ENCODE measurements around the gene JAZF1.

Gene JAZF1

GRCh38 chr7:28128608-28129007, 52.0 kb downstream of the JAZF1 start:
- Histone ChIP-seq H3K4me3 (ENCODE audit: low read length) (no peak overlapping the region), H3K9me3 (ENCODE audit: control insufficient read depth, low read length) (no peaks in the 10 kb centered on the region), H3K4me1 (ENCODE audit: control insufficient read depth, insufficient read depth, low read length) (no peaks in the 10 kb centered on the region)

GRCh38 chr7:28126410-28127041, 54.1 kb downstream of the JAZF1 start:
- H3K4me1 ChIP-seq (ENCODE audit: control insufficient read depth, insufficient read depth, low read length) = peaks cover 11% of the 10 kb centered on the region
- no peak overlapping the region for H3K9ac ChIP-seq (ENCODE audit: low read length)
- no peaks in the 10 kb centered on the region for H3K27me3 ChIP-seq (ENCODE audit: control insufficient read depth, insufficient read depth, low read length)
- H3K36me3 ChIP-seq (ENCODE audit: control insufficient read depth, insufficient read depth, low read length) = no peaks in the 10 kb centered on the region
- H3K9me3 ChIP-seq (ENCODE audit: control insufficient read depth, low read length) = no peaks in the 10 kb centered on the region
- H3K4me3 ChIP-seq (ENCODE audit: low read length) = no peak overlapping the region

More at GRCh38 chr7:28128608-28129007, 52.0 kb downstream of the JAZF1 start:
- no peak overlapping the region for H3K9ac ChIP-seq (ENCODE audit: low read length)
- H3K36me3 ChIP-seq (ENCODE audit: control insufficient read depth, insufficient read depth, low read length) = no peaks in the 10 kb centered on the region
- no peaks in the 10 kb centered on the region for H3K27me3 ChIP-seq (ENCODE audit: control insufficient read depth, insufficient read depth, low read length)

- Histone ChIP-seq H3K9me3 (ENCODE audit: control insufficient read depth, low read length) (no peaks in the 10 kb centered on the region), H3K9ac (ENCODE audit: low read length) (no peak overlapping the region), H3K4me3 (ENCODE audit: low read length) (no peak overlapping the region), H3K4me1 (ENCODE audit: control insufficient read depth, insufficient read depth, low read length) (peaks cover 12% of the 10 kb centered on the region), H3K27me3 (ENCODE audit: control insufficient read depth, insufficient read depth, low read length) (no peaks in the 10 kb centered on the region), H3K36me3 (ENCODE audit: control insufficient read depth, insufficient read depth, low read length) (no peaks in the 10 kb centered on the region)
Measured at GRCh38 chr7:28125431-28126409, 54.9 kb downstream of the JAZF1 start.

GRCh38 chr7:28124413-28124812, 56.2 kb downstream of the JAZF1 start:
- H3K36me3 ChIP-seq (ENCODE audit: control insufficient read depth, insufficient read depth, low read length) = no peaks in the 10 kb centered on the region
- H3K27me3 ChIP-seq (ENCODE audit: control insufficient read depth, insufficient read depth, low read length) = no peaks in the 10 kb centered on the region
- H3K9me3 ChIP-seq (ENCODE audit: control insufficient read depth, low read length) = no peaks in the 10 kb centered on the region
- H3K9ac ChIP-seq (ENCODE audit: low read length) = no peak overlapping the region
- H3K4me1 ChIP-seq (ENCODE audit: control insufficient read depth, insufficient read depth, low read length) = peaks cover 12% of the 10 kb centered on the region
- no peak overlapping the region for H3K4me3 ChIP-seq (ENCODE audit: low read length)

- no peaks in the 10 kb centered on the region for H3K27me3 ChIP-seq (ENCODE audit: control insufficient read depth, insufficient read depth, low read length)
- H3K9ac ChIP-seq (ENCODE audit: low read length) = no peak overlapping the region
- peaks cover 12% of the 10 kb centered on the region for H3K4me1 ChIP-seq (ENCODE audit: control insufficient read depth, insufficient read depth, low read length)
- H3K9me3 ChIP-seq (ENCODE audit: control insufficient read depth, low read length) = no peaks in the 10 kb centered on the region
- no peak overlapping the region for H3K4me3 ChIP-seq (ENCODE audit: low read length)
- H3K36me3 ChIP-seq (ENCODE audit: control insufficient read depth, insufficient read depth, low read length) = no peaks in the 10 kb centered on the region
Measured at GRCh38 chr7:28123752-28124151, 56.8 kb downstream of the JAZF1 start.

- H3K27me3 ChIP-seq (ENCODE audit: control insufficient read depth, insufficient read depth, low read length) = no peaks in the 10 kb centered on the region
- no peak overlapping the region for H3K4me3 ChIP-seq (ENCODE audit: low read length)
- no peaks in the 10 kb centered on the region for H3K9me3 ChIP-seq (ENCODE audit: control insufficient read depth, low read length)
- H3K4me1 ChIP-seq (ENCODE audit: control insufficient read depth, insufficient read depth, low read length) = peaks cover 12% of the 10 kb centered on the region
- H3K9ac ChIP-seq (ENCODE audit: low read length) = no peak overlapping the region
- H3K36me3 ChIP-seq (ENCODE audit: control insufficient read depth, insufficient read depth, low read length) = no peaks in the 10 kb centered on the region
Measured at GRCh38 chr7:28121496-28121895, 59.1 kb downstream of the JAZF1 start.

- no peak overlapping the region for H3K9ac ChIP-seq (ENCODE audit: low read length)
Measured at GRCh38 chr7:28116041-28116440, 64.6 kb downstream of the JAZF1 start.

GRCh38 chr7:28115261-28115660, 65.3 kb downstream of the JAZF1 start:
- H3K9me3 ChIP-seq (ENCODE audit: control insufficient read depth, low read length) = no peaks in the 10 kb centered on the region
- H3K36me3 ChIP-seq (ENCODE audit: control insufficient read depth, insufficient read depth, low read length) = no peaks in the 10 kb centered on the region
- H3K4me1 ChIP-seq (ENCODE audit: control insufficient read depth, insufficient read depth, low read length) = no peaks in the 10 kb centered on the region
- H3K4me3 ChIP-seq (ENCODE audit: low read length) = no peak overlapping the region
- H3K9ac ChIP-seq (ENCODE audit: low read length) = no peak overlapping the region
- no peaks in the 10 kb centered on the region for H3K27me3 ChIP-seq (ENCODE audit: control insufficient read depth, insufficient read depth, low read length)

More at GRCh38 chr7:28116041-28116440, 64.6 kb downstream of the JAZF1 start:
- Histone ChIP-seq H3K9me3 (ENCODE audit: control insufficient read depth, low read length) (no peaks in the 10 kb centered on the region), H3K36me3 (ENCODE audit: control insufficient read depth, insufficient read depth, low read length) (no peaks in the 10 kb centered on the region), H3K4me1 (ENCODE audit: control insufficient read depth, insufficient read depth, low read length) (no peaks in the 10 kb centered on the region), H3K27me3 (ENCODE audit: control insufficient read depth, insufficient read depth, low read length) (no peaks in the 10 kb centered on the region), H3K4me3 (ENCODE audit: low read length) (no peak overlapping the region)

- Histone ChIP-seq H3K4me1 (ENCODE audit: control insufficient read depth, insufficient read depth, low read length) (no peaks in the 10 kb centered on the region), H3K9me3 (ENCODE audit: control insufficient read depth, low read length) (no peaks in the 10 kb centered on the region), H3K9ac (ENCODE audit: low read length) (no peak overlapping the region), H3K27me3 (ENCODE audit: control insufficient read depth, insufficient read depth, low read length) (no peaks in the 10 kb centered on the region), H3K4me3 (ENCODE audit: low read length) (no peak overlapping the region), H3K36me3 (ENCODE audit: control insufficient read depth, insufficient read depth, low read length) (no peaks in the 10 kb centered on the region)
Measured at GRCh38 chr7:28114056-28114455, 66.5 kb downstream of the JAZF1 start.

GRCh38 chr7:28112883-28113540, 67.6 kb downstream of the JAZF1 start:
- no peak overlapping the region for H3K9ac ChIP-seq (ENCODE audit: low read length)
- no peaks in the 10 kb centered on the region for H3K27me3 ChIP-seq (ENCODE audit: control insufficient read depth, insufficient read depth, low read length)
- no peaks in the 10 kb centered on the region for H3K9me3 ChIP-seq (ENCODE audit: control insufficient read depth, low read length)

GRCh38 chr7:28112467-28112866, 68.1 kb downstream of the JAZF1 start:
- H3K36me3 ChIP-seq (ENCODE audit: control insufficient read depth, insufficient read depth, low read length) = no peaks in the 10 kb centered on the region
- H3K9me3 ChIP-seq (ENCODE audit: control insufficient read depth, low read length) = no peaks in the 10 kb centered on the region
- no peaks in the 10 kb centered on the region for H3K4me1 ChIP-seq (ENCODE audit: control insufficient read depth, insufficient read depth, low read length)
- no peaks in the 10 kb centered on the region for H3K27me3 ChIP-seq (ENCODE audit: control insufficient read depth, insufficient read depth, low read length)
- no peak overlapping the region for H3K4me3 ChIP-seq (ENCODE audit: low read length)
- H3K9ac ChIP-seq (ENCODE audit: low read length) = no peak overlapping the region

More at GRCh38 chr7:28112883-28113540, 67.6 kb downstream of the JAZF1 start:
- Histone ChIP-seq H3K4me1 (ENCODE audit: control insufficient read depth, insufficient read depth, low read length) (no peaks in the 10 kb centered on the region), H3K36me3 (ENCODE audit: control insufficient read depth, insufficient read depth, low read length) (no peaks in the 10 kb centered on the region), H3K4me3 (ENCODE audit: low read length) (no peak overlapping the region)

- Histone ChIP-seq H3K9me3 (ENCODE audit: control insufficient read depth, low read length) (no peaks in the 10 kb centered on the region), H3K4me3 (ENCODE audit: low read length) (no peak overlapping the region), H3K4me1 (ENCODE audit: control insufficient read depth, insufficient read depth, low read length) (no peaks in the 10 kb centered on the region), H3K9ac (ENCODE audit: low read length) (no peak overlapping the region), H3K27me3 (ENCODE audit: control insufficient read depth, insufficient read depth, low read length) (no peaks in the 10 kb centered on the region), H3K36me3 (ENCODE audit: control insufficient read depth, insufficient read depth, low read length) (no peaks in the 10 kb centered on the region)
Measured at GRCh38 chr7:28112012-28112411, 68.6 kb downstream of the JAZF1 start.
